HCT116 (cell line): ENCODE results near the gene ANKRD13C.

Experiments used
- ATF3 ChIP-seq: IDR thresholded peaks from 2 replicates; pipeline ENCODE4 v1.6.1; 2012
- EGR1 ChIP-seq: IDR thresholded peaks from 2 replicates; pipeline ENCODE4 v1.6.1; 2012; ENCODE audit warnings: low read depth
- EZH2 ChIP-seq: fragments of 200-600 bp; sonication (generic); IDR thresholded peaks from 2 replicates; pipeline ENCODE4 v1.6.1; 2017; ENCODE audit warnings: antibody characterized with exemption, mixed run types
- JUND ChIP-seq: IDR thresholded peaks from 2 replicates; pipeline ENCODE4 v1.6.1; 2012
- POLR2A ChIP-seq: IDR thresholded peaks from 2 replicates; pipeline ENCODE4 v1.7.0; 2011; ENCODE audit warnings: borderline replicate concordance; ENCODE audit not compliant: insufficient read depth, insufficient read length; ENCODE audit errors: extremely low read depth
- POLR2AphosphoS5 ChIP-seq: IDR thresholded peaks from 2 replicates; pipeline ENCODE4 v1.6.1; 2011; ENCODE audit warnings: mild to moderate bottlenecking, low read depth, low read length, moderate library complexity
- RAD21 ChIP-seq: IDR thresholded peaks from 2 replicates; pipeline ENCODE4 v1.6.1; 2012; ENCODE audit warnings: low read depth, mild to moderate bottlenecking
- SIN3A ChIP-seq: IDR thresholded peaks from 2 replicates; pipeline ENCODE4 v1.6.1; 2012; ENCODE audit warnings: low read depth
- SRF ChIP-seq: IDR thresholded peaks from 2 replicates; pipeline ENCODE4 v1.6.1; 2012; ENCODE audit warnings: low read depth
- YY1 ChIP-seq: IDR thresholded peaks from 2 replicates; pipeline ENCODE4 v1.6.1; 2011; ENCODE audit warnings: low read length, low read depth, moderate library complexity, mild to moderate bottlenecking; ENCODE audit not compliant: insufficient replicate concordance; ENCODE audit errors: extremely low read depth
- TF ChIP-seq, protein P1 (sequence below): IDR thresholded peaks from 2 replicates; pipeline ENCODE4 v1.6.1; 2012
- TF ChIP-seq, protein P2 (sequence below), 3 experiments: fragments of 200-600 bp in 1 of 3; sonication (generic) in 1 of 3; IDR thresholded peaks in 2 of 3; conservative IDR thresholded peaks in 1 of 3; 2 replicates each; pipeline ENCODE4 v1.5.1; 2012 to 2017; ENCODE audit warnings: low read depth in 2 of 3, low read length in 2 of 3, antibody characterized with exemption in 1 of 3, borderline replicate concordance in 1 of 3, control low read depth in 1 of 3, mild to moderate bottlenecking in 1 of 3, mixed read lengths in 1 of 3, mixed run types in 1 of 3, moderate library complexity in 1 of 3; ENCODE audit not compliant: insufficient read depth in 1 of 3

DNA sequence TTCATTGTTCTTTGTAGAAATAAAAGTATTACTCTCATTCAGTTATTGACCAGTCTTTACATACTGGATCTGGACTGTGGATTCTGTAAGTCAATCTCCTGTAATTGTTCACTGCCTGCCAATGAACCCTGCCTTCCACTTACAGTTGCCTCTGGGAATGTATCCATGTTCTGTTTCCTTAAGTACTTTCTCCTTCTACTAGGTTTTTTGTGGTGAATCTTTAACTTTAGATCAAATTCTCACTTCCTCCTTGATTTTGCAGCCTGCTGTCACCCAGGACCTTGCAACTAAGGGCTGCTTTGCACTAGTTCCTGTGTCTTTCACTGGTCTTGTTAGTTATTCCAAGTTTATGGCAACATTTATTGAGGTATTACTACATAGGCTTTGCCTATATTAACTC is 28.2 kb upstream of the ANKRD13C start:
- TF ChIP-seq POLR2A, result no peak
- TF ChIP-seq, protein P1, sequence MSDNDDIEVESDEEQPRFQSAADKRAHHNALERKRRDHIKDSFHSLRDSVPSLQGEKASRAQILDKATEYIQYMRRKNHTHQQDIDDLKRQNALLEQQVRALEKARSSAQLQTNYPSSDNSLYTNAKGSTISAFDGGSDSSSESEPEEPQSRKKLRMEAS, result no peak
- TF ChIP-seq ATF3, result no peak
- no peak for TF ChIP-seq POLR2AphosphoS5
- TF ChIP-seq, protein P2, sequence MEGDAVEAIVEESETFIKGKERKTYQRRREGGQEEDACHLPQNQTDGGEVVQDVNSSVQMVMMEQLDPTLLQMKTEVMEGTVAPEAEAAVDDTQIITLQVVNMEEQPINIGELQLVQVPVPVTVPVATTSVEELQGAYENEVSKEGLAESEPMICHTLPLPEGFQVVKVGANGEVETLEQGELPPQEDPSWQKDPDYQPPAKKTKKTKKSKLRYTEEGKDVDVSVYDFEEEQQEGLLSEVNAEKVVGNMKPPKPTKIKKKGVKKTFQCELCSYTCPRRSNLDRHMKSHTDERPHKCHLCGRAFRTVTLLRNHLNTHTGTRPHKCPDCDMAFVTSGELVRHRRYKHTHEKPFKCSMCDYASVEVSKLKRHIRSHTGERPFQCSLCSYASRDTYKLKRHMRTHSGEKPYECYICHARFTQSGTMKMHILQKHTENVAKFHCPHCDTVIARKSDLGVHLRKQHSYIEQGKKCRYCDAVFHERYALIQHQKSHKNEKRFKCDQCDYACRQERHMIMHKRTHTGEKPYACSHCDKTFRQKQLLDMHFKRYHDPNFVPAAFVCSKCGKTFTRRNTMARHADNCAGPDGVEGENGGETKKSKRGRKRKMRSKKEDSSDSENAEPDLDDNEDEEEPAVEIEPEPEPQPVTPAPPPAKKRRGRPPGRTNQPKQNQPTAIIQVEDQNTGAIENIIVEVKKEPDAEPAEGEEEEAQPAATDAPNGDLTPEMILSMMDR (IDR thresholded peaks at IDR 0.05 in 2 of 3, conservative IDR thresholded peaks at IDR 0.05 in 1 of 3; ENCODE audit: borderline replicate concordance in 1 of 3, insufficient read depth in 1 of 3, low read depth in 2 of 3, low read length in 2 of 3), result no peak
- no peak for TF ChIP-seq EGR1
- TF ChIP-seq RAD21, result no peak
- TF ChIP-seq EZH2, result no peak
- TF ChIP-seq YY1, result no peak
- TF ChIP-seq SRF, result no peak
- no peak for TF ChIP-seq SIN3A
- no peak for TF ChIP-seq JUND
